Ovary (tissue), 9 donors: Measurements from ENCODE around the gene EXOC2. TPM values are rescaled to one million over a fixed set of nuclear protein-coding genes. Genes with fewer than 3 reads are reported as not detected.

Source experiments
- DNase-seq, 5 donors: peaks; one replicate each; pipeline ENCODE4 v3.0.0-alpha.2; 2019 to 2020
- H3K27ac ChIP-seq, 2 donors: fragments of 200-600 bp; one replicate each; pipeline versions ENCODE4 v1.5.1 to v1.8.0; 2019 to 2022
- H3K27me3 ChIP-seq: fragments of 200-600 bp; one replicate; pipeline ENCODE4 v1.8.0; 2022
- H3K36me3 ChIP-seq: fragments of 200-600 bp; sonication (generic); one replicate; pipeline ENCODE4 v1.5.1; 2019
- H3K4me1 ChIP-seq: one replicate; pipeline ENCODE4 v1.8.1; 2013; ENCODE audit warnings: mild to moderate bottlenecking, moderate library complexity; ENCODE audit not compliant: insufficient read depth
- H3K4me3 ChIP-seq: fragments of 200-600 bp; sonication (generic); one replicate; pipeline ENCODE4 v1.5.1; 2017
- H3K9me3 ChIP-seq, 2 donors: fragments of 200-600 bp in 1 of 2; sonication (generic) in 1 of 2; one replicate each; pipeline versions ENCODE4 v1.5.1 to v1.8.1; 2013 to 2019; ENCODE audit warnings: mild to moderate bottlenecking in 1 of 2, moderate library complexity in 1 of 2
- CTCF ChIP-seq, 3 donors: fragments of 450-650 bp in 2 of 3; fragments of 200-600 bp in 1 of 3; IDR thresholded peaks; one replicate each; pipeline versions ENCODE4 v1.5.1 to v1.8.0; 2016 to 2022; ENCODE audit warnings: antibody characterized with exemption in 3 of 3, mild to moderate bottlenecking in 1 of 3
- EP300 ChIP-seq: sonication (generic); formaldehyde crosslinking; IDR thresholded peaks from one replicate; pipeline ENCODE4 v1.6.1; 2017; ENCODE audit warnings: antibody characterized with exemption
- POLR2A ChIP-seq: fragments of 450-650 bp; IDR thresholded peaks from one replicate; pipeline ENCODE4 v1.6.1; 2017; ENCODE audit warnings: antibody characterized with exemption, mild to moderate bottlenecking, moderate library complexity
- WGBS, 3 donors: extraction: QIAGEN DNeasy Blood & Tissue Kit in 1 of 3; methylation state at CpG; one replicate each; pipeline versions ENCODE4 v1.1.5 to v1.1.7; 2013 to 2017; 5-methylcytosine and 5-hydroxymethylcytosine counted together
- intact Hi-C, 4 donors: fragments of 100-400 bp; cut with DNase I; formaldehyde crosslinking; loops; one replicate each; pipeline versions ENCODE4 v1.11.0 to v1.15.1; 2022 to 2023
- polyA plus RNA-seq, 2 donors: library from polyadenylated mRNA; stranded (reverse); fragments of 200-250 nt in 1 of 2; fragments of 350-450 nt in 1 of 2; fragmentation: Illumina TruSeq in 1 of 2; extraction: RNeasy Lipid Tissue Mini Kit (QIAGEN cat#74804) in 1 of 2; gene quantifications; one replicate each; pipeline ENCODE4 v1.2.3, GENCODE V29; 2013 to 2014
- total RNA-seq, 7 donors: library from RNA; depleted of rRNA in 2 of 7; stranded (reverse); fragments of >200 nt in 2 of 7; fragmentation: NEBNext Ultra II Directional in 3 of 7; extraction: Animal tissue kit (Norgen Biotek cat#: 25700) in 3 of 7; gene quantifications; one replicate each; pipeline versions ENCODE4 v1.1.0 to v1.2.4, GENCODE V29; 2016 to 2023
- donor health status: DM: no; HTN: no; CAD: no; lungs with moderate emphysema.
- donor health status: DM: no; HTN: no; CAD: no.
- donor health status: Bipolar disorder and iron deficiency.
- donor health status: DM: yes; HTN: yes; CAD: no.
- donor health status: DM: no; HTN: no; CAD: no.
- donor health status: DM: yes; HTN: yes; CAD: no.

EXOC2 gene
- total and polyA plus RNA-seq, 9 donors, result 7.5 to 17.3 (median 14.2) TPM

GRCh38 chr6:733431-734219 lies 40.7 kb upstream of the EXOC2 start:
- no peak for DNase-seq
- 76 to 82% (median 79%) methylated on average over 14 of the region's 14 CpGs for WGBS, 3 donors
- Histone ChIP-seq H3K4me3 (no peak overlapping the region), H3K27ac (no peak overlapping the region), H3K9me3 (no peaks in the 10 kb centered on the region), H3K36me3 (no peaks in the 10 kb centered on the region), H3K27me3 (no peaks in the 10 kb centered on the region), H3K4me1 (no peaks in the 10 kb centered on the region)
- intact Hi-C loops, result no loop called here
- TF ChIP-seq EP300, result no peak
- TF ChIP-seq POLR2A, result no peak
- no peak for TF ChIP-seq CTCF (IDR thresholded peaks at IDR 0.05)

- Histone ChIP-seq H3K27me3 (no peaks in the 10 kb centered on the region), H3K27ac (no peak overlapping the region), H3K4me3 (no peak overlapping the region), H3K4me1 (no peaks in the 10 kb centered on the region), H3K36me3 (no peaks in the 10 kb centered on the region), H3K9me3 (no peaks in the 10 kb centered on the region)
- no peak for TF ChIP-seq CTCF (IDR thresholded peaks at IDR 0.05)
- TF ChIP-seq POLR2A, result no peak
- no peak for TF ChIP-seq EP300
- no peak for DNase-seq
- intact Hi-C loops, result no loop called here
- WGBS, 3 donors, result 61 to 71% (median 64%) methylated on average over 7 of the region's 7 CpGs
These were observed 39.0 kb upstream of the EXOC2 start for GRCh38 chr6:731924-732323.

GRCh38 chr6:729606-730320 lies 36.8 kb upstream of the EXOC2 start:
- intact Hi-C loops, result no loop called here
- no peak for DNase-seq

GRCh38 chr6:727856-728255 lies 34.9 kb upstream of the EXOC2 start:
- no peak overlapping the region for H3K27ac ChIP-seq
- no peaks in the 10 kb centered on the region for H3K9me3 ChIP-seq
- intact Hi-C loops, result no loop called here
- H3K4me3 ChIP-seq, result no peak overlapping the region
- no peak for DNase-seq
- TF ChIP-seq CTCF (IDR thresholded peaks at IDR 0.05), result no peak
- TF ChIP-seq POLR2A, result no peak
- TF ChIP-seq EP300, result no peak
- 64 to 71% (median 70%) methylated on average over 3 of the region's 3 CpGs for WGBS, 3 donors
- no peaks in the 10 kb centered on the region for H3K27me3 ChIP-seq
- no peaks in the 10 kb centered on the region for H3K36me3 ChIP-seq
- H3K4me1 ChIP-seq, result no peaks in the 10 kb centered on the region

More at GRCh38 chr6:729606-730320, 36.8 kb upstream of the EXOC2 start:
- H3K36me3 ChIP-seq, result no peaks in the 10 kb centered on the region
- no peak overlapping the region for H3K27ac ChIP-seq
- no peaks in the 10 kb centered on the region for H3K27me3 ChIP-seq
- H3K4me3 ChIP-seq, result no peak overlapping the region
- 73 to 79% (median 76%) methylated on average over 10 of the region's 10 CpGs for WGBS, 3 donors
- no peaks in the 10 kb centered on the region for H3K9me3 ChIP-seq
- TF ChIP-seq POLR2A (no peak), CTCF (IDR thresholded peaks at IDR 0.05) (no peak), EP300 (no peak)
- no peaks in the 10 kb centered on the region for H3K4me1 ChIP-seq
